GM19351 (cell line): ENCODE measurements around the gene AKAP8.
"Not testable (repeated sequence)": the region's sequence is repeated elsewhere in the genome, so short reads cannot be mapped to it uniquely, and the experiment has no call there.

Experiments used
- ATAC-seq: cut with Tn5 transposase; IDR thresholded peaks from one replicate; pipeline ENCODE4 v1.9.1; 2021; ENCODE audit warnings: mild to moderate bottlenecking, moderate library complexity; ENCODE audit not compliant: unreplicated experiment

The AKAP8 gene

GRCh38 chr19:15374105-15374651 is 5.4 kb downstream of the AKAP8 start:
- no peak for ATAC-seq

GRCh38 chr19:15373644-15374043 is 5.9 kb downstream of the AKAP8 start:
- ATAC-seq = no peak

GRCh38 chr19:15372891-15373301 is 6.7 kb downstream of the AKAP8 start:
- ATAC-seq = no peak

- no peak for ATAC-seq
Measured at GRCh38 chr19:15372470-15372869, 7.1 kb downstream of the AKAP8 start.

- no peak for ATAC-seq
Measured at GRCh38 chr19:15371786-15372380, 7.7 kb downstream of the AKAP8 start.

- no peak for ATAC-seq
Measured at GRCh38 chr19:15371119-15371518, 8.5 kb downstream of the AKAP8 start.

- ATAC-seq = no peak
Measured at GRCh38 chr19:15369594-15369891, 10.0 kb downstream of the AKAP8 start.

- no peak for ATAC-seq
Measured at GRCh38 chr19:15368798-15369593, 10.6 kb downstream of the AKAP8 start.

- no peak for ATAC-seq
Measured at GRCh38 chr19:15368051-15368632, 11.4 kb downstream of the AKAP8 start.

- ATAC-seq = no peak
Measured at GRCh38 chr19:15367439-15367838, 12.1 kb downstream of the AKAP8 start.

GRCh38 chr19:15365264-15365663 is 14.3 kb downstream of the AKAP8 start:
- ATAC-seq = no peak

GRCh38 chr19:15363791-15364190 is 15.8 kb downstream of the AKAP8 start:
- not testable (repeated sequence) for ATAC-seq

- ATAC-seq = not testable (repeated sequence)
Measured at GRCh38 chr19:15363048-15363447, 16.5 kb downstream of the AKAP8 start.

- ATAC-seq = not testable (repeated sequence)
Measured at GRCh38 chr19:15360015-15360414, 19.6 kb downstream of the AKAP8 start.

- ATAC-seq = no peak
Measured at GRCh38 chr19:15358918-15359317, 20.7 kb downstream of the AKAP8 start.

- no peak for ATAC-seq
Measured at GRCh38 chr19:15357906-15358305, 21.7 kb downstream of the AKAP8 start.

GRCh38 chr19:15354566-15355296 is 24.9 kb downstream of the AKAP8 start:
- no peak for ATAC-seq

- ATAC-seq = no peak
Measured at GRCh38 chr19:15353908-15354307, 25.7 kb downstream of the AKAP8 start.

GRCh38 chr19:15352535-15352934 is 27.1 kb downstream of the AKAP8 start:
- ATAC-seq = not testable (repeated sequence)

- ATAC-seq = not testable (repeated sequence)
Measured at GRCh38 chr19:15341328-15341727, 38.3 kb downstream of the AKAP8 start.

GRCh38 chr19:15340086-15340485 is 39.5 kb downstream of the AKAP8 start:
- no peak for ATAC-seq
